Erythroblast (primary cell): ENCODE results near the gene TAF10.

Source experiments
- GATA1 ChIP-seq: IDR thresholded peaks from 2 replicates; pipeline ENCODE4 v1.6.1; 2011; ENCODE audit warnings: low read depth, mild to moderate bottlenecking, control low read depth, low read length, moderate library complexity
- POLR2A ChIP-seq: IDR thresholded peaks from 2 replicates; pipeline ENCODE4 v1.6.1; 2011; ENCODE audit warnings: mild to moderate bottlenecking, low read length

GRCh38 chr11:6565988-6566703 lies 45.9 kb downstream of the TAF10 start:
- TF ChIP-seq POLR2A (no peak), GATA1 (no peak)
